NB4 (cell line): ENCODE results near the gene MUC16.

Source experiments
- DNase-seq: peaks from one replicate; pipeline ENCODE4 v3.0.0; 2010; ENCODE audit warnings: low read depth
- H3K4me3 ChIP-seq: one replicate; pipeline ENCODE4 v1.5.1; 2011; ENCODE audit warnings: mild to moderate bottlenecking, low read depth, low read length, moderate library complexity
- MAX ChIP-seq: IDR thresholded peaks from 2 replicates; pipeline ENCODE4 v1.6.1; 2011; ENCODE audit warnings: low read depth, low read length
- MYC ChIP-seq: IDR thresholded peaks from 2 replicates; pipeline ENCODE4 v1.6.1; 2011; ENCODE audit warnings: low read depth, low read length
- POLR2A ChIP-seq: IDR thresholded peaks from 2 replicates; pipeline ENCODE4 v1.6.1; 2011; ENCODE audit warnings: mild to moderate bottlenecking; ENCODE audit not compliant: insufficient read length; ENCODE audit errors: extremely low read depth
- TF ChIP-seq, protein P1 (sequence below): IDR thresholded peaks from one replicate; pipeline ENCODE4 v1.5.1; 2012; ENCODE audit warnings: low read depth, low read length

The MUC16 gene

GRCh38 chr19:9052894-9053293, 42.7 kb upstream of the MUC16 start:
- TF ChIP-seq, protein P1, sequence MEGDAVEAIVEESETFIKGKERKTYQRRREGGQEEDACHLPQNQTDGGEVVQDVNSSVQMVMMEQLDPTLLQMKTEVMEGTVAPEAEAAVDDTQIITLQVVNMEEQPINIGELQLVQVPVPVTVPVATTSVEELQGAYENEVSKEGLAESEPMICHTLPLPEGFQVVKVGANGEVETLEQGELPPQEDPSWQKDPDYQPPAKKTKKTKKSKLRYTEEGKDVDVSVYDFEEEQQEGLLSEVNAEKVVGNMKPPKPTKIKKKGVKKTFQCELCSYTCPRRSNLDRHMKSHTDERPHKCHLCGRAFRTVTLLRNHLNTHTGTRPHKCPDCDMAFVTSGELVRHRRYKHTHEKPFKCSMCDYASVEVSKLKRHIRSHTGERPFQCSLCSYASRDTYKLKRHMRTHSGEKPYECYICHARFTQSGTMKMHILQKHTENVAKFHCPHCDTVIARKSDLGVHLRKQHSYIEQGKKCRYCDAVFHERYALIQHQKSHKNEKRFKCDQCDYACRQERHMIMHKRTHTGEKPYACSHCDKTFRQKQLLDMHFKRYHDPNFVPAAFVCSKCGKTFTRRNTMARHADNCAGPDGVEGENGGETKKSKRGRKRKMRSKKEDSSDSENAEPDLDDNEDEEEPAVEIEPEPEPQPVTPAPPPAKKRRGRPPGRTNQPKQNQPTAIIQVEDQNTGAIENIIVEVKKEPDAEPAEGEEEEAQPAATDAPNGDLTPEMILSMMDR = no peak
- no peak for TF ChIP-seq MAX
- no peak for TF ChIP-seq MYC
- no peak for TF ChIP-seq POLR2A
- H3K4me3 ChIP-seq = no peak overlapping the region
- no peak for DNase-seq

DNA sequence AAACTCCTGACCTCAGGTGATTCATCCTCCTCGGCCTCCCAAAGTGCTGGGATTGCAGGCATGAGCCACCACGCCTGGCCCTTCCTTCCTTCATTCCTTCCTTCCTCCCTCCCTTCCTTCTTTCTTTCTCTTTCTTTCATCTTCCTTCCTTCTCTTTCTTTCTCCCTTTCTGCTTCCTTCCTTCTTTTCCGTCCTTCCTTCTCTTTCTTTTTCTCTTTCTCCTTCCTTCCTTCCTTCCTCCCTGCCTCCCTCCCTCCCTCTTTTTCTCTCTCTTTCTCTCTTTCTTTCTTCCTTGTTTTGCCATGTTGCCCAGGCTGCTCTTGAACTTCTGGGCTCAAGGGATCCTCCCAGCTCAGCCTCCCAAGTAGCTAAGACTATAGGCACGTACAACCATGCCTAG, 36.5 kb upstream of the MUC16 start:
- no peak for TF ChIP-seq POLR2A
- TF ChIP-seq MYC = no peak
- no peak for TF ChIP-seq MAX
- TF ChIP-seq, protein P1 = no peak
- DNase-seq = no peak

DNA sequence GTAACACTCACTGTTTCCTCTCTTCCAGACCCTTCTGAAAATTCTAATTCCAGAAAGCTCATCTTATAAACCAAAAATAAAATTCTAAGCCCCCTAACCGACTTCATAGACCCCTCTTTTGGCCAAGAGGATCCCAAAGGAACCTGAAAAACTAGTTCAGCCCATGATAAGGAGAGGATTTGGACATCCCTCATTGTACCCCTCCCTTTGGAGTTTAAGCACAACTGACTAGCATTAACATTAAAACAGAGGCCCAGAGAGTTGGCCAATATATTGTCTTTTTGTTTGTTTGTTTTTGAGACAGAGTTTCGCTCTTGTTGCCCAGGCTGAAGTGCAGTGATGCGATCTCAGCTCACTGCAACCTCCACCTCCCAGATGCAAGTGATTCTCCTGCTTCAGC, 34.2 kb upstream of the MUC16 start:
- H3K4me3 ChIP-seq = no peak overlapping the region
- TF ChIP-seq, protein P1 = no peak
- TF ChIP-seq POLR2A (no peak), MAX (no peak), MYC (no peak)
- DNase-seq = no peak

More for the DNA sequence above, 36.5 kb upstream of the MUC16 start:
- H3K4me3 ChIP-seq = no peak overlapping the region

- H3K4me3 ChIP-seq = no peak overlapping the region
- no peak for DNase-seq
- TF ChIP-seq MAX (no peak), MYC (no peak), POLR2A (no peak)
- TF ChIP-seq, protein P1 = no peak
Measured at GRCh38 chr19:9043524-9043923, 33.3 kb upstream of the MUC16 start.

DNA sequence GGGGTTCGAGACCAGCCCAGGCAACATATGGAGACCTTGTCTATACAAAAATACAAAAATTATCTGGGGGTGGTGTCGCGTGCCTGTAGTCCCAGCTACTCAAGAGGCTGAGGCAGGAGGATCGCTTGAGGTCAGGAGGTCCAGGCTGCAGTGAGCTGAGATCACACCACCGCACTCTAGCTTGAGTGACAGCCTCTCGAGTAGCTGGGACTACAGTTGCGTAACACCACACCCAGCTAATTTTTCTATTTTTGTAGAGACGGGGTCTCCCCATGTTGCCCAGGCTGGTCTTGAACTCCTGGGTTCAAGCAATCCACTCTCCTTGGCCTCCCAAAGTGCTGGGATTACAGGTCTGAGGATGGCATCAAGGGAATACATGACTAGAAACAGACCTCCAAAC, 30.8 kb upstream of the MUC16 start:
- TF ChIP-seq MYC (no peak), POLR2A (no peak), MAX (no peak)
- TF ChIP-seq, protein P1 = no peak
- no peak for DNase-seq
- no peak overlapping the region for H3K4me3 ChIP-seq

DNA sequence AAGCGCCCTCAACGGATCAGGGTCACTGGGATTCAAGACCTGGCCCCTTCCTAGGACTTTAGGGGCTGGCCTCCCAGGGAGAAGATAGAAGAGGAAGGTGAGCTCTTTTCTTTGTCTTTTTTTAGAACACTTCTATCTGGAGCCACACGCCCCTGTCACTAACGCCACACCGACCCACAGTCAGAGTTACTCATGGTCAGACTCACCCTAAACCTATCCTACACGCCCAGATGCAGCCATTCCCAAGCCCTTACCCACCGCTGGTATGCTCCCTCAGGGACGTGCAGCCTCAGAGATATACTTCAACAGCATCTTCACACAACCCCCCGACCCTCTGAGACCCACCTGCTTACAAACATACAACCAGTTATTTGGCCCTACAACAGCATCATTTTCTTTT, 29.9 kb upstream of the MUC16 start:
- TF ChIP-seq MYC (no peak), POLR2A (no peak), MAX (no peak)
- TF ChIP-seq, protein P1 = no peak
- no peak overlapping the region for H3K4me3 ChIP-seq
- no peak for DNase-seq
